Mesendoderm (in vitro differentiated cells): Measurements from ENCODE around the gene GMEB2.
"Not testable (repeated sequence)": the region's sequence is repeated elsewhere in the genome, so short reads cannot be mapped to it uniquely, and the experiment has no call there.

Experiments
- DNase-seq: peaks from one replicate; pipeline ENCODE4 v3.0.0; 2013
- H2AK5ac ChIP-seq: 2 replicates; pipeline ENCODE4 v1.6.1; 2013; ENCODE audit warnings: low read length, inconsistent platforms
- H2BK120ac ChIP-seq: 2 replicates; pipeline ENCODE4 v1.6.1; 2013; ENCODE audit warnings: low read depth, mild to moderate bottlenecking, low read length, moderate library complexity, mixed read lengths
- H2BK15ac ChIP-seq: replicated peaks from 2 replicates; pipeline ENCODE4 v1.6.1; 2013; ENCODE audit warnings: low read depth, mild to moderate bottlenecking, moderate library complexity
- H2BK5ac ChIP-seq: 2 replicates; pipeline ENCODE4 v1.6.1; 2013; ENCODE audit warnings: low read length, inconsistent platforms
- H3K18ac ChIP-seq: 2 replicates; pipeline ENCODE4 v1.6.1; 2013; ENCODE audit warnings: mild to moderate bottlenecking, low read length, mixed read lengths
- H3K23ac ChIP-seq: one replicate; pipeline ENCODE4 v1.6.1; 2013; ENCODE audit warnings: low read length
- H3K27ac ChIP-seq: 2 replicates; pipeline ENCODE4 v1.5.1; 2013; ENCODE audit warnings: low read depth, mild to moderate bottlenecking, inconsistent platforms, low read length, moderate library complexity
- H3K27me3 ChIP-seq: 2 replicates; pipeline ENCODE4 v1.6.1; 2013; ENCODE audit warnings: low read length, control low read depth, mild to moderate bottlenecking, inconsistent platforms; ENCODE audit not compliant: insufficient read depth, poor library complexity
- H3K36me3 ChIP-seq: 2 replicates; pipeline ENCODE4 v1.6.1; 2013; ENCODE audit warnings: low read length, inconsistent platforms; ENCODE audit not compliant: control insufficient read depth, insufficient read depth
- H3K4ac ChIP-seq: one replicate; pipeline ENCODE4 v1.6.1; 2013; ENCODE audit warnings: low read depth, mild to moderate bottlenecking, low read length, moderate library complexity
- H3K4me1 ChIP-seq: 2 replicates; pipeline ENCODE4 v1.6.1; 2013; ENCODE audit warnings: low read depth, low read length, inconsistent platforms; ENCODE audit not compliant: control insufficient read depth
- H3K4me2 ChIP-seq: 2 replicates; pipeline ENCODE4 v1.6.1; 2013; ENCODE audit warnings: low read length
- H3K4me3 ChIP-seq: 2 replicates; pipeline ENCODE4 v1.5.1; 2013; ENCODE audit warnings: mild to moderate bottlenecking, low read length
- H3K56ac ChIP-seq: one replicate; pipeline ENCODE4 v1.6.1; 2013; ENCODE audit warnings: low read length
- H3K79me1 ChIP-seq: 2 replicates; pipeline ENCODE4 v1.6.1; 2013; ENCODE audit warnings: low read length, inconsistent platforms
- H3K79me2 ChIP-seq: 2 replicates; pipeline ENCODE4 v1.6.1; 2013; ENCODE audit warnings: mild to moderate bottlenecking, low read length; ENCODE audit not compliant: control insufficient read depth, insufficient read depth
- H3K9ac ChIP-seq: 2 replicates; pipeline ENCODE4 v1.6.1; 2013; ENCODE audit warnings: low read length, inconsistent platforms
- H4K5ac ChIP-seq: one replicate; pipeline ENCODE4 v1.6.1; 2013; ENCODE audit warnings: low read length
- H4K8ac ChIP-seq: one replicate; pipeline ENCODE4 v1.6.1; 2013; ENCODE audit warnings: low read depth, mild to moderate bottlenecking, control low read depth, low read length, moderate library complexity
- WGBS: extraction: QIAGEN DNeasy Blood & Tissue Kit; methylation state at CpG from one replicate; pipeline ENCODE4 v1.1.7; 2013; ENCODE audit warnings: low lambda C conversion rate, missing lambda C conversion rate; ENCODE audit not compliant: insufficient coverage; ENCODE audit errors: extremely low coverage; 5-methylcytosine and 5-hydroxymethylcytosine counted together

GMEB2 gene

GRCh38 chr20:63631426-63631825, 4.5 kb upstream of the GMEB2 start:
- not testable (repeated sequence) for H3K27ac ChIP-seq, H3K18ac ChIP-seq, H3K56ac ChIP-seq, H4K8ac ChIP-seq, H3K9ac ChIP-seq, H2BK120ac ChIP-seq, H2BK5ac ChIP-seq, H2AK5ac ChIP-seq, H3K36me3 ChIP-seq, H3K4me3 ChIP-seq, H3K79me2 ChIP-seq, H3K4ac ChIP-seq, H3K23ac ChIP-seq, H4K5ac ChIP-seq, H2BK15ac ChIP-seq, H3K27me3 ChIP-seq, H3K4me2 ChIP-seq, H3K79me1 ChIP-seq, H3K4me1 ChIP-seq
- no CpG with 5 or more reads among the region's 10 CpGs for WGBS
- DNase-seq: peak; percentile 76

DNA sequence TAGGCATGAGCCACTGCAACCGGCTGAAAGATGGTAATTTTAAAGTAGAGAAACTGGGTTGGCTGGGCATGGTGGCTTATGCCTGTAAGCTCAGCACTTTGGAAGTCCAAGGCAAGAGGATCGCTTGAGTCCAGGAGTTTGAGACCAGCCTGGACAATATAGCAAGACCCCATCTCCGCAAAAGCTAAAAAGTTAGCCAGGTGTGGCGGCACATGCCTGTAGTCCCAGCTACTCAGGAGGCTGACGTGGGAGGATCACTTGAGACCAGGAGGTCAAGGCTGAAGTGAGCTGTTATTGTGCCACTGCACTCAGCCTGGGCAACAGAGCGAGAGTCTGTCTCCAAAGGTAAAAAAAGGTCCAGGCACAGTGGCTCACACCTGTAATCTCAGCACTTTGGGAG, 4.1 kb upstream of the GMEB2 start:
- not testable (repeated sequence) for H4K5ac ChIP-seq, H2BK120ac ChIP-seq, H2BK5ac ChIP-seq, H3K4me1 ChIP-seq, H3K18ac ChIP-seq, H3K56ac ChIP-seq, H2BK15ac ChIP-seq, H3K4me2 ChIP-seq, H3K27me3 ChIP-seq, H3K23ac ChIP-seq, H4K8ac ChIP-seq, H3K27ac ChIP-seq, H3K79me1 ChIP-seq, H3K36me3 ChIP-seq, H3K9ac ChIP-seq, H2AK5ac ChIP-seq, H3K4ac ChIP-seq, H3K79me2 ChIP-seq, H3K4me3 ChIP-seq, DNase-seq
- WGBS: no CpG with 5 or more reads among the region's 6 CpGs

GRCh38 chr20:63628246-63628975, 1.5 kb upstream of the GMEB2 start:
- peak overlapping the region; percentile 15 for H3K4me2 ChIP-seq
- H2BK120ac ChIP-seq: no peak overlapping the region
- H3K4me1 ChIP-seq: no peaks in the 10 kb centered on the region
- no peak overlapping the region for H2BK15ac ChIP-seq
- no CpG with 5 or more reads among the region's 22 CpGs for WGBS
- no peak overlapping the region for H3K27ac ChIP-seq
- H3K18ac ChIP-seq: no peak overlapping the region
- H2BK5ac ChIP-seq: no peak overlapping the region
- H3K4me3 ChIP-seq: no peak overlapping the region
- no peak overlapping the region for H4K8ac ChIP-seq
- no peaks in the 10 kb centered on the region for H3K79me1 ChIP-seq
- H3K27me3 ChIP-seq: no peaks in the 10 kb centered on the region
- no peak overlapping the region for H3K23ac ChIP-seq
- H3K79me2 ChIP-seq: peaks cover 4% of the 10 kb centered on the region
- peak overlapping the region; percentile 97 for H3K9ac ChIP-seq
- H2AK5ac ChIP-seq: no peak overlapping the region
- no peak for DNase-seq
- no peak overlapping the region for H3K4ac ChIP-seq
- H3K36me3 ChIP-seq: no peaks in the 10 kb centered on the region
- no peak overlapping the region for H4K5ac ChIP-seq
- peak overlapping the region; percentile 99 for H3K56ac ChIP-seq

GRCh38 chr20:63627751-63628245, 897 bp upstream of the GMEB2 start:
- H3K23ac ChIP-seq: no peak overlapping the region
- DNase-seq: no peak
- peak overlapping the region; percentile 99 for H3K56ac ChIP-seq
- no peaks in the 10 kb centered on the region for H3K36me3 ChIP-seq
- H3K79me1 ChIP-seq: peaks cover 1% of the 10 kb centered on the region
- H3K4me1 ChIP-seq: no peaks in the 10 kb centered on the region
- H3K4me3 ChIP-seq: peak overlapping the region; percentile 76
- no peaks in the 10 kb centered on the region for H3K27me3 ChIP-seq
- H4K8ac ChIP-seq: no peak overlapping the region
- WGBS: no CpG with 5 or more reads among the region's 28 CpGs
- H2BK15ac ChIP-seq: no peak overlapping the region
- peak overlapping the region; percentile 81 for H3K4me2 ChIP-seq
- H3K4ac ChIP-seq: peak overlapping the region; percentile 56
- H2AK5ac ChIP-seq: no peak overlapping the region
- H3K27ac ChIP-seq: no peak overlapping the region
- H3K79me2 ChIP-seq: peaks cover 5% of the 10 kb centered on the region
- no peak overlapping the region for H4K5ac ChIP-seq
- peak overlapping the region; percentile 97 for H3K9ac ChIP-seq
- H2BK120ac ChIP-seq: no peak overlapping the region
- no peak overlapping the region for H2BK5ac ChIP-seq
- no peak overlapping the region for H3K18ac ChIP-seq

- H3K27ac ChIP-seq: peak overlapping the region; percentile 76
- peak overlapping the region; percentile 76 for H3K4me3 ChIP-seq
- H4K5ac ChIP-seq: no peak overlapping the region
- WGBS: no CpG with 5 or more reads among the region's 68 CpGs
- H2BK5ac ChIP-seq: no peak overlapping the region
- no peaks in the 10 kb centered on the region for H3K36me3 ChIP-seq
- H3K79me2 ChIP-seq: peaks cover 11% of the 10 kb centered on the region
- H2BK15ac ChIP-seq: no peak overlapping the region
- no peak overlapping the region for H4K8ac ChIP-seq
- DNase-seq: peak; percentile 95
- H3K56ac ChIP-seq: peak overlapping the region; percentile 99
- H3K23ac ChIP-seq: peak overlapping the region; percentile 98
- peaks cover 6% of the 10 kb centered on the region for H3K79me1 ChIP-seq
- no peak overlapping the region for H2AK5ac ChIP-seq
- no peaks in the 10 kb centered on the region for H3K27me3 ChIP-seq
- H3K9ac ChIP-seq: peak overlapping the region; percentile 97
- H3K4me2 ChIP-seq: peak overlapping the region; percentile 81
- peak overlapping the region; percentile 7 for H3K18ac ChIP-seq
- H3K4me1 ChIP-seq: no peaks in the 10 kb centered on the region
- no peak overlapping the region for H2BK120ac ChIP-seq
- H3K4ac ChIP-seq: peak overlapping the region; percentile 56
Measured at GRCh38 chr20:63627129-63627750, 339 bp upstream of the GMEB2 start.
